GM18861 (cell line): ENCODE data around the gene ATP8B4.

Source experiments
- ATAC-seq: cut with Tn5 transposase; IDR thresholded peaks from one replicate; pipeline ENCODE4 v1.9.1; 2021; ENCODE audit not compliant: unreplicated experiment

Gene ATP8B4

GRCh38 chr15:49865925-49866757 is 252.9 kb downstream of the ATP8B4 start:
- no peak for ATAC-seq

DNA sequence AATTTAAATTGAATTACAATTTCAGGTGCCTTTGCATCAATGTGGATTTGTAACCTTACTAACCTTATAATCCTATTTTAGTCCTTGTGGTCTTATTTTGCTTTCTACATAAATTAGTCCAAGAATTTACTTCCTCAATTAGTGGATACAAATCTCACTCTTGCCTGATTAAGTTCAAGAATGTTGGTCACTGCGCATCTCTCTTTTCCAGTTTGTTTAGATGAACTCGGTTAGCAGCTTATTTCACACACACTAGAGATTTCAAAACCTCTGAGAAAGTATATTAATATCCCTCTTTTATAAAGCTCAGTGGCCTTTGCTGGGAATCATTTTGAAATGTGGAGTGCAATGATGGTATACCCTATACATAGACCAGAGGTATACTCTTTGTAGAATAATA is 254.8 kb downstream of the ATP8B4 start:
- no peak for ATAC-seq

GRCh38 chr15:49863431-49864224 is 255.4 kb downstream of the ATP8B4 start:
- no peak for ATAC-seq

DNA sequence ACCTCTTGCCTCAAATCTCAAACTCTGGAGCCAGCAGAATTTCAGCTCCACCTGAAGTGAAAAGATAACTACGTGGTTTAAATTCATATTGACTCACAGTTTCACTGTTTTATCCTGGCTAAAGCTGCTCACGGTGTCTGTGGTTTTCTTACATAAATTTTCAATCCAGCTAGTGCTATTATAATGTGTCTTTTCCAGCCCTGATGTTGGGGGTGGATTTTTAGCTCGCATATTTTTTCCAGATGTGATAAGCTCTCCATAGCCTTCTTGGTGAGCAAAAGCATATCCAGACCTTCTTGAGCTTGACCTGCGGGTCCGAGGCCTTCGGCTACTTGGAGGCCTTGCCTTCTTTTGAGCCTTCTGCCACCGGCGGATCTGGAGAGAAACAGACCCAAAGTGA is 258.9 kb downstream of the ATP8B4 start:
- no peak for ATAC-seq

DNA sequence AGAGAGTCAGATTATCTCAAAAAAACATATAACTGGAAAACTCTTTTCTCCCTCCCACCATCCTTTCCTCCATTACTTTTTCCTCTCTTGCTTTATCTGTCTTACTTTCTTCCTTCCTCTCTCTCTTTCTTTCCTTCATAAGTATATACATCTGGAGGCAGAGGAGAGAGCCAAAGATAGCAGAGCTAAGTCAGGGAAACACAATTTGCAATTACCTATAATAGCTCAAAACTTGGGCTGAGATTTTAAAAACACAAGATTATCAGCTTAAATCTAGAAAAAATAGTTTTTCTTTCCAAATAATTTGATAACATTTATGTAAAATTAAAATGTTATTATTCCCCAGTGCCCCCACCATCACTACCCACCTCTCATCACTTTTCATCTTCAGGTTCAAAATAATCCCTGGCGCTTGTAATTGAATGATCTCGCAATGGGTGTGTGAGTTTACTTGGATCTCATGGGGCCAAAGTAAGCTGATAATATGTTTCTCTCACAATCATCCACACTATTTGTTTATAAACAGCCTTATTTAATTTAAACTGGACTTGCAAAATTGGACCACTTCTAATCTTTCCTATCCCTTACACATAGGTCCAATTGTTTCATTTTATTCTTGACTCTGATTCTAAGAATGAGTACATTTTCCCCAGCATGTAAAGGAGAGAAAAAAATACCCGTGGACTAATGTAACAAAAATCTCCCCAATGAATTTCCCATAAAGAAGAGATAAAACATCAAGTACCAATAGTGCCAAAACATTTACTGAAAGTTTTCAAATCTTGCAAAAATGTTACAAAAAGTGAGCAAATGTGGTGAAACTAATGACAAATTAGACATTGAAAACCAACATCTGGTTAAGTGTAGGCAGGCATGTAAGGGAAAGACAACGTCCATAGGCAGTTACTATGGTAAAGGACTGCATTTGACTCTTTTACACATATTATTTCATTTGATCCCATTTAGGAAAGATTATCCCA is 261.2 kb downstream of the ATP8B4 start:
- ATAC-seq: no peak

GRCh38 chr15:49855917-49856637 is 263.0 kb downstream of the ATP8B4 start:
- ATAC-seq: no peak

DNA sequence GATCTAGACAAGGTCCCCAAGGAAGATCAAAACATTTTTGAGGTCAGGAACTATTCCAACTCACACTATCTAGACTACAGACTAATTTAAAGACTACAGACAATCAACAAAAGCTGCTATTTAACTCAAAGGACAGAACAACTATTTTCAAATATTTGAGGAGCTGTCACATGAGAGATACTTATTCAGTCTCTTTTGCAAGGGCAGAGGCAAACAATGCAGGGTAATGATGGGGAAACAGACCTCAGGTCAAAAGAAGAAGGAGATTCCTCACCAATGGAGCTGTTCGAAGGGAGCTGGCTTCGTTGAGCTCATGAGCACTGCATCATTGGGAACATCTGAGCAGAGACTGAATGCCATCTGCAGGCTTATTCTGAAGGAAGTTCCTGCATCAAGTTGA is 266.3 kb downstream of the ATP8B4 start:
- no peak for ATAC-seq

DNA sequence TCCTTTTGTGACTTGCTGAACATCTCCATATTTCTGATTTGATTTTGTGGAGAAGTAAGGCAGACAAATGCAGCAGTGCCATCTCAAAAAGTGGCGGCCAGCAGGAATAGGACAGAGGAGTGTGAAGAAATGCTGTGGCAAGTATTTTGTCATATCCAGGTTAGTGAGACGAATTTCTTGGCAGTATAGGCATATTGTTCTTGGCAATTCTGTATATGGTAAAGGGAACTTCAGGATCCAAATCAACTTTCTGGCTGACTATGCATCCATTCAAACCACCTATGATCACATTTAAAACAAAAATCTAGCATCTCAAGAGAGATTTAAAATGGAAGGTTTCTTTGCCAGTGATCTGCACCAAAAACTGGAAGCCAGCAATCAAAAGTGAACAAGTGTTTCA is 270.2 kb downstream of the ATP8B4 start:
- no peak for ATAC-seq

GRCh38 chr15:49848282-49848724 is 270.7 kb downstream of the ATP8B4 start:
- ATAC-seq: no peak

DNA sequence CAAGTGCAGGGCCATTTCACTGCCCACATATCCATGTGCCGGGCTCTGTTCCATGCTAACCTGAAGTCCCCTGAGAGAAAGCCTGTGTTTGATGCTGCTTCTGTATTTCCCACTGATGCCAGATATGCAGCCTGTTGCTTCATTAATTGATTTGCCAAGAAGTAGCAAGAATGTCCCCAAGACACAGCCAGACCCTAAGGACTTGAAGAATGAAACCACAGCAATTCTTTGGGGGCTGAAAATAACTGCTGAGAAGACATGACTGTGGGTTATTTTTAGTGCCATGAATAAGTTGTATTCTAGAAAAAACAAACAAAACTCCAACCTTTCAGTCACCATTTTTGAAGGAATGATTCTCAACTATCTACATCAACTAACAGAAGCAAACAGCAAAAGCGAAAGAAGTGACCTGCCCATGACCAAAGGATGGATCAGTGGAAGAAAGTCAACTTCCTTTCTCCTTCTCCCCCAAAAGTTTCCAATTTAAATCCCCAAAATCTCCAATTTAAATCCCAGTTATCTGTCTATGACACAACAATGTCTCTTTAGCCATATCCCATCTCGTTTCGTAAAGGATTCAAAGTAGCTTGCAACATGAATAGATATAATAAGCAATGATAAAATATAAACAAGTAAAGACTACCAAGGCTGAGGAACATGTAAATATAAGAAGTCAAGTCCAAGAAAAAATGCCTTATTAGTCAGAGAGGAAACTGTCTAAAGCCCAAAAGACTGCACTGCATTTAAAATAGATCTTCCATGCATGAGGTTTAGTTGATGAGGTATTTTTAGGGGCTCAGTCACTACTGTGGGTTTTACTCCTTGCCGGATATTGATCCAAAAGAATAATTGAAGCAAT is 271.4 kb downstream of the ATP8B4 start:
- no peak for ATAC-seq

DNA sequence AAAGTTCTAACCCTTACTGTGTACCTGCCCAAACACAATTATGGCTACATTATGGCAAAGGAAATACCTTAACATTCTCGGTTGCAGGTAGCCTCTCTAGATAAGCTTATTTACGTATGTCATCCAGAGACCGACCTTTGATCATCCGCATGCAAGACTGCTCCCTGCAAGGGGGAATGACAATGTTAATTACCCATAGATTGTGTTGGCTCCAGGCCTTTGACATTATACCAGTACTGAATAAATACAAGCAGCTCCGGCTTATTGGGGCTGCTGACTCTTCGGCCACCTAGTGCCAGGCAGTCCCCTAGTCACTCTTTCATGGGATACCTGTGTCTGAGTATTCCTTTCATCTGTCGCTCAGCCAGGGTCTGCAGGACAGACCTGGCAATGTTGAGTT is 274.6 kb downstream of the ATP8B4 start:
- no peak for ATAC-seq

DNA sequence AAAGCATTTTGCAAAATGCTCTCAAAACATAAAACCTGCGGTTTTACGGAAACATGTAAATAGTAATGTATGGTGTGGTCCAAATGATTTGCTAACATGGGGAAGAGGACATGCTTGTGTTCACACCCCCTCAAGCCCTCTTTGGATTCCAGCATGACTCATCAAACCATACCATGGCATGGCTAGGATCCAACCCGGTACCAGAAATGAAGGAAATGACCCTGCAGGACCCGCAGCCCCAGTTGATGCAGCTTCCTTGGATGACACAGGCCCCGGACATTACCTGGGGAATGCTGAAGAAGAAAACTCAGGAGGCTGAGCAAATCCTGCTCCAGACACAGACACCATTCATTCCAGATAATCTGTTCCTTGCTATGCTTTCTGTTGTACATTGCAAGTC is 275.3 kb downstream of the ATP8B4 start:
- no peak for ATAC-seq

DNA sequence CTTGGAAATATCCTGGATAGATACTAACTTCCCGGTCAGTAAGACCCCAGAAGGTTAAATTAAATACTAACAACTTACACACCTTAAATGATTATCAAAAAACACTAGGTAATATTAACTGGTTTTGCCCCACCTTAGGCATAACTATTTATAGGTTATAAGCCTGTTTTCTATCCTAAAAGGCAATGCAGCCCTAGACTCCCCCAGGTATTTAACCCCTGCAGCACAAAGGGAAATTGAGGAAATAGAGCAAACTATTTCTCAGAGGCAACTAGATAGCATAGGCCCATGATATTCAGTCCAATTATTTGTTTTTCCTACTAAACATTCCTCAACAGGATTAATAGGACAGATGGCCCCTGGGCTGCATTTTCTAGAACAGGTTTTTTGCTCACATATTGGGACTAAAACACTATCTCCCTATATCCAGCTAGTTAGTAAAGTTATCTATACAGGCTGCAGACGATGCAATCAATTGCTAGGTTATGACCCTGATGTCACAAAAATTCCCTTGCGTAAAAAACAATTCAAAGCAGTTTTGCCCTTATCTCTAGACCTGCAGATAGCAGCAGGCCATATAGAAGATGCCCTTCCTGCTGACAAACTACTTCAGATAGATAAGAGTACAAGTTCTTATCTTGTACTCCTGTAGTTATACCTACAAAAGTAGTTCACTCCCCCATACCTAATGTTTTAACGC is 276.9 kb downstream of the ATP8B4 start:
- ATAC-seq: no peak

DNA sequence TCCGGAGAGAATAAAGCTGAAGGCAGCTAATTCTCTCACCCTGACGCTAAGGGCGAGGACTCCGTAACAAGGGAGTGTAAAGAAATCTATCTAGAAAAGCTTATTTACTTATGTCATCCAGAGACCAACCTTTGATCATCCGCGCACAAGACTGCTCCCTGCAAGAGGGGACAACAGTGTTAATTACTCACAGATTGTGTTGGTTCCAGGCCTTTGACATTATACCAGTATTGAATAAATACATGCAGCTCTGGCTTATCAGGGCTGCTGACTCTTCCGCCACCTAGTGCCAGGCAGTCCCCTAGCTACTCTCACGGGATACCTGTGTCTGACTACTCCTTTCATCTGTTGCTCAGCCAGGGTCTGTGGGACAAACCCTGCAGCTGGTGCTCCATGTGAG is 286.5 kb downstream of the ATP8B4 start:
- no peak for ATAC-seq

GRCh38 chr15:49831206-49831965 is 287.6 kb downstream of the ATP8B4 start:
- ATAC-seq: no peak

GRCh38 chr15:49830391-49830790 is 288.6 kb downstream of the ATP8B4 start:
- no peak for ATAC-seq

DNA sequence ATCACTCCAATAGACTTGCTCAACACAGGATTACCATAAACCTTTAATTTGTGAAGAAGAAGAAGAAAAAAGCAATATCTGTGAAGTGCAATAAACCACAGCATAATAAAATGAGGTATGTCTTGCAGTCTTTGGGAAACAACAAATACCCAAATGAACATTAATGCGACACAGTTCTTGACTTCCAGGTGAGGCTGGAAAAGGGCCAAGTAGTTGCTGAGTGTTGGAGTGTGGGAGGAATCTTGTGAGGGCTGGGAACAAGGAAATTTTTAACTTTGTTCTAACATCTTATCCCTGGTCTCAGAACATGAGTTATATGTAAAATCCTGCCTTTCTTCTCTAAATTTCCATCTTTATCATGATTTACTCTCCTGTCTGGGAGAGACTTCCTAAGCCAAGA is 291.7 kb downstream of the ATP8B4 start:
- no peak for ATAC-seq

- ATAC-seq: no peak
Observed at GRCh38 chr15:49826640-49827234, 292.3 kb downstream of the ATP8B4 start.
